HepG2 (cell line): ENCODE measurements around the gene PPOX.

Experiments
- AGO1 ChIP-seq: fragments of 200-400 bp; formaldehyde crosslinking; IDR thresholded peaks from 2 replicates; pipeline ENCODE4 v1.6.1; 2017; ENCODE audit warnings: mild to moderate bottlenecking, low read depth, low read length, moderate library complexity; ENCODE audit not compliant: poor library complexity, severe bottlenecking
- TF ChIP-seq, protein P1 (sequence below): sonication (generic); formaldehyde crosslinking; IDR thresholded peaks from 2 replicates; pipeline ENCODE4 v1.5.0; 2020; ENCODE audit warnings: mild to moderate bottlenecking, missing genetic modification reagents, moderate library complexity
- TF ChIP-seq, protein P2 (sequence below): sonication (generic); formaldehyde crosslinking; IDR thresholded peaks from 2 replicates; pipeline ENCODE4 v1.4.0; 2020; ENCODE audit warnings: missing genetic modification reagents, borderline replicate concordance

DNA sequence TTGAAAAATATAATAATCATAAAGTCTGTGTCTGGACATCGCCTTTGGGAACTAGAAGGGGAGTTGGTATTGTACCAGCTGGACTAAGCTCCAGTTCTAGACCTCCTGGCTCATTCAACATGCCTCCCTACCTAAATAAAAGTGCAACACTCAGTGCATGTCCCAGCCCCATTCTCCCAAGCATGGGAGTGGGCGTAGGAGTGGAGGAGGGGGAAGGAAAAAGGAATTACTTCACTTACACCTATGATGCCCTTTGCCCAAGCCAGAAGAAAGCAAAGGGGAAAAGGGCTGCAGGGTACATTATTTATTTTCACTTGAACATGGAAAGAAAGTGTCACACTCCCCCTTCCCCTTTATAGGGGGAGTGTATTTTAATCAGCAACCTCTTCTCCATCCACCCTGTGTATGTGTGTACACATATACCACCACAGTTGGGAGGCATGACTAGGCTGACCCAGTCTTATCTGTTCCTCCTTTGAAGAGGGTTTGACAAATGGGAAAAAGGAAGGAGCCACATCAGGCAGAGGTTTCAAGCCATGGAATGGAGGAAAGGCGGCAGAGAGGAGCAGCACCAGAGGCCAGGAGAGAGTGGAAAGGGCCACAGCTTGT lies 45.1 kb upstream of the PPOX start:
- TF ChIP-seq, protein P1, sequence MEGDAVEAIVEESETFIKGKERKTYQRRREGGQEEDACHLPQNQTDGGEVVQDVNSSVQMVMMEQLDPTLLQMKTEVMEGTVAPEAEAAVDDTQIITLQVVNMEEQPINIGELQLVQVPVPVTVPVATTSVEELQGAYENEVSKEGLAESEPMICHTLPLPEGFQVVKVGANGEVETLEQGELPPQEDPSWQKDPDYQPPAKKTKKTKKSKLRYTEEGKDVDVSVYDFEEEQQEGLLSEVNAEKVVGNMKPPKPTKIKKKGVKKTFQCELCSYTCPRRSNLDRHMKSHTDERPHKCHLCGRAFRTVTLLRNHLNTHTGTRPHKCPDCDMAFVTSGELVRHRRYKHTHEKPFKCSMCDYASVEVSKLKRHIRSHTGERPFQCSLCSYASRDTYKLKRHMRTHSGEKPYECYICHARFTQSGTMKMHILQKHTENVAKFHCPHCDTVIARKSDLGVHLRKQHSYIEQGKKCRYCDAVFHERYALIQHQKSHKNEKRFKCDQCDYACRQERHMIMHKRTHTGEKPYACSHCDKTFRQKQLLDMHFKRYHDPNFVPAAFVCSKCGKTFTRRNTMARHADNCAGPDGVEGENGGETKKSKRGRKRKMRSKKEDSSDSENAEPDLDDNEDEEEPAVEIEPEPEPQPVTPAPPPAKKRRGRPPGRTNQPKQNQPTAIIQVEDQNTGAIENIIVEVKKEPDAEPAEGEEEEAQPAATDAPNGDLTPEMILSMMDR: no peak
- TF ChIP-seq AGO1: no peak
- TF ChIP-seq, protein P2, sequence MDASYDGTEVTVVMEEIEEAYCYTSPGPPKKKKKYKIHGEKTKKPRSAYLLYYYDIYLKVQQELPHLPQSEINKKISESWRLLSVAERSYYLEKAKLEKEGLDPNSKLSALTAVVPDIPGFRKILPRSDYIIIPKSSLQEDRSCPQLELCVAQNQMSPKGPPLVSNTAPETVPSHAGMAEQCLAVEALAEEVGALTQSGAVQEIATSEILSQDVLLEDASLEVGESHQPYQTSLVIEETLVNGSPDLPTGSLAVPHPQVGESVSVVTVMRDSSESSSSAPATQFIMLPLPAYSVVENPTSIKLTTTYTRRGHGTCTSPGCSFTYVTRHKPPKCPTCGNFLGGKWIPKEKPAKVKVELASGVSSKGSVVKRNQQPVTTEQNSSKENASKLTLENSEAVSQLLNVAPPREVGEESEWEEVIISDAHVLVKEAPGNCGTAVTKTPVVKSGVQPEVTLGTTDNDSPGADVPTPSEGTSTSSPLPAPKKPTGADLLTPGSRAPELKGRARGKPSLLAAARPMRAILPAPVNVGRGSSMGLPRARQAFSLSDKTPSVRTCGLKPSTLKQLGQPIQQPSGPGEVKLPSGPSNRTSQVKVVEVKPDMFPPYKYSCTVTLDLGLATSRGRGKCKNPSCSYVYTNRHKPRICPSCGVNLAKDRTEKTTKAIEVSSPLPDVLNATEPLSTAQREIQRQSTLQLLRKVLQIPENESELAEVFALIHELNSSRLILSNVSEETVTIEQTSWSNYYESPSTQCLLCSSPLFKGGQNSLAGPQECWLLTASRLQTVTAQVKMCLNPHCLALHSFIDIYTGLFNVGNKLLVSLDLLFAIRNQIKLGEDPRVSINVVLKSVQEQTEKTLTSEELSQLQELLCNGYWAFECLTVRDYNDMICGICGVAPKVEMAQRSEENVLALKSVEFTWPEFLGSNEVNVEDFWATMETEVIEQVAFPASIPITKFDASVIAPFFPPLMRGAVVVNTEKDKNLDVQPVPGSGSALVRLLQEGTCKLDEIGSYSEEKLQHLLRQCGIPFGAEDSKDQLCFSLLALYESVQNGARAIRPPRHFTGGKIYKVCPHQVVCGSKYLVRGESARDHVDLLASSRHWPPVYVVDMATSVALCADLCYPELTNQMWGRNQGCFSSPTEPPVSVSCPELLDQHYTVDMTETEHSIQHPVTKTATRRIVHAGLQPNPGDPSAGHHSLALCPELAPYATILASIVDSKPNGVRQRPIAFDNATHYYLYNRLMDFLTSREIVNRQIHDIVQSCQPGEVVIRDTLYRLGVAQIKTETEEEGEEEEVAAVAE: no peak
